MM.1S (cell line): ENCODE measurements around the gene UBE3A.

Experiments used
- CTCF ChIP-seq: fragments of 300-600 bp; sonication (generic); IDR thresholded peaks from 2 replicates; pipeline ENCODE4 v1.5.1; 2016; ENCODE audit warnings: antibody characterized with exemption, low read length, mixed read lengths
- EZH2 ChIP-seq: fragments of 300-600 bp; sonication (generic); optimal IDR thresholded peaks from 2 replicates; pipeline ENCODE3; 2017; ENCODE audit warnings: low read depth, mild to moderate bottlenecking, antibody characterized with exemption, low read length, mixed read lengths

GRCh38 chr15:25403771-25404170 lies 35.1 kb downstream of the UBE3A start:
- no peak for TF ChIP-seq EZH2
- TF ChIP-seq CTCF = no peak
